ENCODE data around the gene PTPRQ.

- TF ChIP-seq, protein P1, sequence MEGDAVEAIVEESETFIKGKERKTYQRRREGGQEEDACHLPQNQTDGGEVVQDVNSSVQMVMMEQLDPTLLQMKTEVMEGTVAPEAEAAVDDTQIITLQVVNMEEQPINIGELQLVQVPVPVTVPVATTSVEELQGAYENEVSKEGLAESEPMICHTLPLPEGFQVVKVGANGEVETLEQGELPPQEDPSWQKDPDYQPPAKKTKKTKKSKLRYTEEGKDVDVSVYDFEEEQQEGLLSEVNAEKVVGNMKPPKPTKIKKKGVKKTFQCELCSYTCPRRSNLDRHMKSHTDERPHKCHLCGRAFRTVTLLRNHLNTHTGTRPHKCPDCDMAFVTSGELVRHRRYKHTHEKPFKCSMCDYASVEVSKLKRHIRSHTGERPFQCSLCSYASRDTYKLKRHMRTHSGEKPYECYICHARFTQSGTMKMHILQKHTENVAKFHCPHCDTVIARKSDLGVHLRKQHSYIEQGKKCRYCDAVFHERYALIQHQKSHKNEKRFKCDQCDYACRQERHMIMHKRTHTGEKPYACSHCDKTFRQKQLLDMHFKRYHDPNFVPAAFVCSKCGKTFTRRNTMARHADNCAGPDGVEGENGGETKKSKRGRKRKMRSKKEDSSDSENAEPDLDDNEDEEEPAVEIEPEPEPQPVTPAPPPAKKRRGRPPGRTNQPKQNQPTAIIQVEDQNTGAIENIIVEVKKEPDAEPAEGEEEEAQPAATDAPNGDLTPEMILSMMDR (IDR thresholded peaks at IDR 0.05), result no peak
- no peak for TF ChIP-seq POLR2A (IDR thresholded peaks at IDR 0.05)
Measured at GRCh38 chr12:80708259-80708974, 264.4 kb downstream of the PTPRQ start.
